ENCODE data around the gene PGAP6. TPM values are rescaled to one million over a fixed set of nuclear protein-coding genes. Genes with fewer than 3 reads are reported as not detected.
A peak's percentile ranks its signal among the peaks of the same experiment; 100 is the strongest.

PGAP6 gene
- total and polyA plus RNA-seq, 5 donors from 2014 or later = 7.8 to 71.4 (median 42.5) TPM

GRCh38 chr16:360698-361336 is 21.0 kb downstream of the PGAP6 start:
- H3K4me1 ChIP-seq (ENCODE audit: control insufficient read depth, insufficient read depth, low read length, poor library complexity, severe bottlenecking) = peaks cover 14% of the 10 kb centered on the region
- DNase-seq (no peak), ATAC-seq (ENCODE audit: low read depth in 2 of 2) (no peak)
- H3K4me3 Mint-ChIP-seq = no peak overlapping the region
- H3K27me3 Mint-ChIP-seq = no peaks in the 10 kb centered on the region
- peaks cover 0 to 6% (median 2%) of the 10 kb centered on the region in 4 donors for H3K4me1 Mint-ChIP-seq
- H3K27ac ChIP-seq (ENCODE audit: insufficient read depth, low read length, poor library complexity, severe bottlenecking) = no peak overlapping the region
- H3K27me3 ChIP-seq (ENCODE audit: control insufficient read depth, insufficient read depth, low read length) = no peaks in the 10 kb centered on the region
- H3K4me3 ChIP-seq (ENCODE audit: low read depth, low read length) = no peak overlapping the region
- H3K9me3 Mint-ChIP-seq = no peaks in the 10 kb centered on the region
- no peaks in the 10 kb centered on the region for H3K36me3 Mint-ChIP-seq
- no peak overlapping the region for H3K27ac Mint-ChIP-seq
- no peaks in the 10 kb centered on the region for H3K9me3 ChIP-seq (ENCODE audit: control insufficient read depth in 2 of 2, low read length in 2 of 2)
- no peaks in the 10 kb centered on the region for H3K36me3 ChIP-seq (ENCODE audit: control insufficient read depth, insufficient read depth, low read length)

- H3K9me3 ChIP-seq (ENCODE audit: control insufficient read depth in 2 of 2, low read length in 2 of 2) = no peaks in the 10 kb centered on the region
- Mint-ChIP-seq H3K36me3 (no peaks in the 10 kb centered on the region), H3K4me1 (peaks cover 0 to 11% (median 7%) of the 10 kb centered on the region in 4 donors), H3K27me3 (no peaks in the 10 kb centered on the region), H3K4me3 (peak overlapping the region in 1 of 4 donors; percentile 22), H3K27ac (no peak overlapping the region), H3K9me3 (no peaks in the 10 kb centered on the region)
- no peaks in the 10 kb centered on the region for H3K27me3 ChIP-seq (ENCODE audit: control insufficient read depth, insufficient read depth, low read length)
- peaks cover 22% of the 10 kb centered on the region for H3K4me1 ChIP-seq (ENCODE audit: control insufficient read depth, insufficient read depth, low read length, poor library complexity, severe bottlenecking)
- no peak overlapping the region for H3K27ac ChIP-seq (ENCODE audit: insufficient read depth, low read length, poor library complexity, severe bottlenecking)
- no peaks in the 10 kb centered on the region for H3K36me3 ChIP-seq (ENCODE audit: control insufficient read depth, insufficient read depth, low read length)
- DNase-seq (no peak), ATAC-seq (ENCODE audit: low read depth in 2 of 2) (no peak)
- no peak overlapping the region for H3K4me3 ChIP-seq (ENCODE audit: low read depth, low read length)
Measured at GRCh38 chr16:359871-360697, 21.7 kb downstream of the PGAP6 start.

- Histone ChIP-seq H3K9me3 (ENCODE audit: control insufficient read depth in 2 of 2, low read length in 2 of 2) (no peaks in the 10 kb centered on the region), H3K27ac (ENCODE audit: insufficient read depth, low read length, poor library complexity, severe bottlenecking) (no peak overlapping the region), H3K27me3 (ENCODE audit: control insufficient read depth, insufficient read depth, low read length) (no peaks in the 10 kb centered on the region), H3K36me3 (ENCODE audit: control insufficient read depth, insufficient read depth, low read length) (no peaks in the 10 kb centered on the region), H3K4me1 (ENCODE audit: control insufficient read depth, insufficient read depth, low read length, poor library complexity, severe bottlenecking) (peaks cover 30% of the 10 kb centered on the region), H3K4me3 (ENCODE audit: low read depth, low read length) (no peak overlapping the region)
- Mint-ChIP-seq H3K27ac (no peak overlapping the region), H3K36me3 (no peaks in the 10 kb centered on the region), H3K4me3 (no peak overlapping the region), H3K4me1 (peaks cover 0 to 20% (median 11%) of the 10 kb centered on the region in 4 donors), H3K27me3 (no peaks in the 10 kb centered on the region), H3K9me3 (no peaks in the 10 kb centered on the region)
- no peak for ATAC-seq (ENCODE audit: low read depth in 2 of 2)
- no peak for DNase-seq
Measured at GRCh38 chr16:359067-359763, 22.6 kb downstream of the PGAP6 start.

- H3K27me3 ChIP-seq (ENCODE audit: control insufficient read depth, insufficient read depth, low read length) = no peaks in the 10 kb centered on the region
- H3K27me3 Mint-ChIP-seq = no peaks in the 10 kb centered on the region
- ATAC-seq (ENCODE audit: low read depth in 2 of 2) = no peak
- H3K9me3 ChIP-seq (ENCODE audit: control insufficient read depth in 2 of 2, low read length in 2 of 2) = no peaks in the 10 kb centered on the region
- H3K4me1 Mint-ChIP-seq = peaks cover 0 to 23% (median 12%) of the 10 kb centered on the region in 4 donors
- H3K36me3 ChIP-seq (ENCODE audit: control insufficient read depth, insufficient read depth, low read length) = no peaks in the 10 kb centered on the region
- peaks cover 38% of the 10 kb centered on the region for H3K4me1 ChIP-seq (ENCODE audit: control insufficient read depth, insufficient read depth, low read length, poor library complexity, severe bottlenecking)
- no peak for DNase-seq
- peak overlapping the region in 1 of 3 donors; percentile 63 for H3K27ac Mint-ChIP-seq
- H3K27ac ChIP-seq (ENCODE audit: insufficient read depth, low read length, poor library complexity, severe bottlenecking) = no peak overlapping the region
- no peaks in the 10 kb centered on the region for H3K9me3 Mint-ChIP-seq
- no peak overlapping the region for H3K4me3 ChIP-seq (ENCODE audit: low read depth, low read length)
- H3K4me3 Mint-ChIP-seq = peak overlapping the region in 1 of 4 donors; percentile 34
- H3K36me3 Mint-ChIP-seq = no peaks in the 10 kb centered on the region
Measured at GRCh38 chr16:356741-357140, 25.0 kb downstream of the PGAP6 start.

GRCh38 chr16:354971-355461 is 26.8 kb downstream of the PGAP6 start:
- H3K27ac ChIP-seq (ENCODE audit: insufficient read depth, low read length, poor library complexity, severe bottlenecking) = peak overlapping the region; percentile 53

DNA sequence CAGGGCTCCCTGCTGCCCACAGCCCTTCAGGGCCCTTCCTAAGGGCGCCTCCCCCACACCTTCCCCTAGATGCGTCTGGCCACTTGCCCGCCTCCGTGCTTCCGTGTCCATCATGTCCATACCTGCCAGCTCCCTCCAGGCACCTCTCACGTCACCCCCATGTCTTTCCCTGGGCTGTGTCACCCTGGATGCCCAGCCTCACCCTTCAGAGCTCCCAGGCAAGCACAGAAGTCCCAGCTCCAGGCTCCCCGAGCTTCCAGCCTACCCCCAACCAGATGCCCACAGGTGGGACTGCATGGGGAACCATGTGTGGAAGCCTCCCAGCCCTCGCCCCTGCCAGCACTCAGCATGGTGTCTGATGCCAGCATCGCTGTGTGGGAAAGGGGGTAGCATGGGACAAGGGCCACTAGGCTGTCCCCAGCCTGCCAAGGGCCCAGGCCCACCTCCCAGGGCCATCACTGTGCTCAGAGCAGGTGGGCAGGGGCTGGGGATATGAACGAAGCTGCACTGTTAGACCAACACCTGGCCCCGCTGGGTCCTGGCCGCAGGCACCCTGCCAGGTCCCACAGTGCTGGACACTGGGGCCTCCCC is 27.4 kb downstream of the PGAP6 start:
- H3K9me3 ChIP-seq (ENCODE audit: control insufficient read depth in 2 of 2, low read length in 2 of 2) = no peaks in the 10 kb centered on the region
- no peak overlapping the region for H3K4me3 ChIP-seq (ENCODE audit: low read depth, low read length)
- H3K9me3 Mint-ChIP-seq = no peaks in the 10 kb centered on the region
- peaks cover 7% of the 10 kb centered on the region for H3K36me3 Mint-ChIP-seq
- peak overlapping the region in 3 of 4 donors; percentile 52 to 84 (median 74) for H3K4me3 Mint-ChIP-seq
- ATAC-seq (ENCODE audit: low read depth in 2 of 2) = no peak
- H3K27ac ChIP-seq (ENCODE audit: insufficient read depth, low read length, poor library complexity, severe bottlenecking) = peak overlapping the region; percentile 53
- H3K27ac Mint-ChIP-seq = peak overlapping the region; percentile 83 to 94 (median 89)
- no peak for DNase-seq
- no peaks in the 10 kb centered on the region for H3K27me3 ChIP-seq (ENCODE audit: control insufficient read depth, insufficient read depth, low read length)
- H3K4me1 ChIP-seq (ENCODE audit: control insufficient read depth, insufficient read depth, low read length, poor library complexity, severe bottlenecking) = peaks cover 47% of the 10 kb centered on the region
- H3K4me1 Mint-ChIP-seq = peaks cover 0 to 47% (median 28%) of the 10 kb centered on the region in 4 donors
- H3K27me3 Mint-ChIP-seq = no peaks in the 10 kb centered on the region
- peaks cover 3% of the 10 kb centered on the region for H3K36me3 ChIP-seq (ENCODE audit: control insufficient read depth, insufficient read depth, low read length)

More at GRCh38 chr16:354971-355461, 26.8 kb downstream of the PGAP6 start:
- H3K36me3 Mint-ChIP-seq = peaks cover 7% of the 10 kb centered on the region
- Histone ChIP-seq H3K4me1 (ENCODE audit: control insufficient read depth, insufficient read depth, low read length, poor library complexity, severe bottlenecking) (peaks cover 46% of the 10 kb centered on the region), H3K9me3 (ENCODE audit: control insufficient read depth in 2 of 2, low read length in 2 of 2) (no peaks in the 10 kb centered on the region), H3K36me3 (ENCODE audit: control insufficient read depth, insufficient read depth, low read length) (peaks cover 3% of the 10 kb centered on the region), H3K27me3 (ENCODE audit: control insufficient read depth, insufficient read depth, low read length) (no peaks in the 10 kb centered on the region), H3K4me3 (ENCODE audit: low read depth, low read length) (peak overlapping the region; percentile 44)
- peak overlapping the region; percentile 76 to 91 (median 79) for H3K4me3 Mint-ChIP-seq
- ATAC-seq (ENCODE audit: low read depth in 2 of 2) = peak in 1 of 2 donors; percentile 10
- H3K27me3 Mint-ChIP-seq = no peaks in the 10 kb centered on the region
- H3K4me1 Mint-ChIP-seq = peaks cover 0 to 41% (median 22%) of the 10 kb centered on the region in 4 donors
- DNase-seq = peak in 2 of 3 donors; percentile 46 to 87
- peak overlapping the region; percentile 89 to 99 (median 93) for H3K27ac Mint-ChIP-seq
- H3K9me3 Mint-ChIP-seq = no peaks in the 10 kb centered on the region

Data from CD4-positive, CD25-positive, alpha-beta regulatory T cell (primary cell).